Measurements from ENCODE around the gene EML6.

Gene EML6

GRCh38 chr2:54758951-54759350 is 35.5 kb downstream of the EML6 start:
- FAIRE-seq: no peak

- FAIRE-seq: no peak
These were observed 36.8 kb downstream of the EML6 start for GRCh38 chr2:54760310-54760709.

GRCh38 chr2:54763636-54764291 is 40.3 kb downstream of the EML6 start:
- FAIRE-seq: no peak

GRCh38 chr2:54767921-54768320 is 44.5 kb downstream of the EML6 start:
- FAIRE-seq: no peak

- FAIRE-seq: no peak
These were observed 45.4 kb downstream of the EML6 start for GRCh38 chr2:54768772-54769428.

GRCh38 chr2:54770211-54770610 is 46.7 kb downstream of the EML6 start:
- no peak for FAIRE-seq

- no peak for FAIRE-seq
These were observed 47.2 kb downstream of the EML6 start for GRCh38 chr2:54770676-54771075.

DNA sequence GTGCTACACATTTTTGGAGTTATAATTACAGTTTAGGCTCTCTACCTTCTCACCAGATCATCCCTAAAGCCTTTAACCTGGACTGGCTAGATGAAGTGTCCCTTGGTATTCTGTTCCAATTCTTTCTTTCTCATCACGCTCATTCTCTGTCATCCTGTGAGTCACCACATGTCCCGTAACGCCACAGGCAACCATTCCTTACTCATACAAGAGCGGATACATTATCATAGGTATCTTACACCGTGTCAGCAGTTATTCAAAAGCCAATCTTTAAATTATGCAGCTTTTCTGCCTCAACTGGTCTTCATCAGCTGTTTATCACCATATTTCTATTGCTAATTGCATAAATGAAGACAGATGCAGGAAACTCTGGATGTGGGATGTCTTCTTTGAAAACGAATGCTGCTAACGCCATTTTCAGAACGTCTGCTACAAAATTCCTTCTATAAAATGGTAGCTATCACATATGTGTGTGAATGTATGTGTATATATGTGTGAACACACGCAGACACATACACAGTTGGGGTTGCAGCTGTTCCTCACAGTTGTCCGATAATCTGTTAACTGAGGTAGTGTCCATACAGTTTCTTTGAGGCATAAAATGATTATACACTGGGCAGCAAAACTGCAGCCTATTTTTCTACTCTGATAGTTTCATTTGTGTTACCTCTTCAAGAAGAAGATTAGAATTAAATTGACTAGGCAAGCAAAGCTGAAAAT is 47.9 kb downstream of the EML6 start:
- no peak for FAIRE-seq

- no peak for FAIRE-seq
These were observed 48.6 kb downstream of the EML6 start for GRCh38 chr2:54772110-54772509.

GRCh38 chr2:54772531-54772930 is 49.1 kb downstream of the EML6 start:
- no peak for FAIRE-seq

- FAIRE-seq: no peak
These were observed 49.8 kb downstream of the EML6 start for GRCh38 chr2:54773233-54773632.

- FAIRE-seq: no peak
These were observed 50.4 kb downstream of the EML6 start for GRCh38 chr2:54773838-54774237.

- no peak for FAIRE-seq
These were observed 52.2 kb downstream of the EML6 start for GRCh38 chr2:54775710-54776109.

GRCh38 chr2:54776494-54776893 is 53.0 kb downstream of the EML6 start:
- no peak for FAIRE-seq

DNA sequence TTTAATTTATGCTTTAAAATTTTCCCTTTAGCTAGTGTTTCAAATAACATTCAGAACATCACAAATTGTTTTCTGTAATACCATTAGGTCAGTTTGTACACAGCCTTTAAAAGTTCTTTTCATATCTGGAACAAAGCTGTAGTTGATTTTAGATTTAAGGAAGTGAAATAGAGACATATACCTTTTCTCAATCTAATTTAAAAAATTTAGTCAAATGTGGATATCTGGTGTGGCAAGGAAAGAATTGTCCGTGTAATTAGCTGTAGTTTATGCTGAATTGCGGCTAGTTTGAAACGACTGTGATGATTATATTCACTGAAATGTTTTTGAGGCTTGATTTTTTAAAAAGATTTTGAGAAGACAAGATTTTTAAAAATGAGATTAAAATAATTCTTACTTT is 59.9 kb downstream of the EML6 start:
- FAIRE-seq: no peak

DNA sequence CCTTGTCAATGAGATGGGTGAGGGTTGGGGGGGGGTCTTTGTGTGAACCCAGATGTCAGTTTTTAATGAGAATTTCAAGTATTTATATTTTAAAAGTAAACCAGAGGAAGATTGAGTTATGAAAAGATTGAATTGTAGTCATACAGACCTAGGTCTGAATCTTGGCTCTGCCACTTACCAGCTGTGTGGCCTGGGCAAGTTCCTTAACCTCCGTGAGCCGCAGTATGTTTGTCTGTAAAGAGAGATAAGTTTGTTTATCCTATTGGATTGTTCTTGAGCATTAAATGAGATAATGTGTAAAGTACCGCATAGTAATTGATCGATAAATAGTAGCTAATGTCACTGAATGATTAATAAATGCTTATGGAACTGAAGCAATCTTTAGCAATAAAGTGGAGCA is 63.8 kb downstream of the EML6 start:
- FAIRE-seq: no peak

DNA sequence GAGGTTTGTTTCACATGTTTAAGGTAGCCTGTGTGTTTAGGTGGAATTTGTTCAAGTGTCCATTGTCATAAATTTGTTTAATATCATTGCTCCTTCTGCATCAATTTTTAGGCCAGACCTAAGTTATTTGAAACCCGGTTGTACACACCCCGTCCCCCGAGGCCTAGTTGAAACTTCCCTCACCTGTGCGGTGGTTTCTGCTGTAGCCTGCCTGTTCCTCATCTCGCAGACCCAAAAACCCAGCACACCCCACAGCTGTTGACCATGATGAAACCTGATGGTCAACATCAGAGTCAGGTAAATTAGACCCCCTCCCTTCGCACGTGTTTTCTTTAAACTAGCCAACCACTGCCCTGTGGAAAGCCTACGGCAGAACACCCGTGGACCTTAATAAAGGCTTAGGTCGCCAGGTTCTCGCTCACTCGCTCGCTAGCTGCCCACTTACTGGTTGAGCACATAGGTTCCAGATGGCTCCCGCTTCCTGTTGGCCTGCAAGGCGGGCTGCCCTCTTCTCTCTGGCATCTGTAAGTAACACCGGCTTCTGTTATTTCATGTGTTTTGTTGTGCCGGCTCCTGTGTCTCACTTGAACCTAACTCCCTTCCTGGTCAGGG is 64.4 kb downstream of the EML6 start:
- no peak for FAIRE-seq

DNA sequence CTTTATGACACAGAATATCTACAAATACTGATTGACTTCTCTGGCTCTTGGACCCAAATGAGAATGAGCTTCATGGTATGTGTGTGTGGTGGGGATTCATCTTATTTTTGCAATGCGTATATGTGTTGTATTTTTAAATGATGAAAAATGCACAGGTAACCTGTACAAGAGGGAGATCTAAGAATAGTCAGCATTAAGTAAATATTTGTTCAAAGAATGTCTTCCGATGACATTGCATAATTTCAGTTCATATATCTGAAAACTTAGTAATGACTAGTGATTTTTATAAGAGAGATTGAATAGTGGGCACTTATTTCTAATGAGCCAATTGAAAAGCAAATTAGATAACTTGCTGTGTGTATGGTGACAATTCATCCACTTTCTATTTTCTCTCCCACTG is 66.4 kb downstream of the EML6 start:
- FAIRE-seq: no peak

GRCh38 chr2:54791831-54792230 is 68.4 kb downstream of the EML6 start:
- no peak for FAIRE-seq

DNA sequence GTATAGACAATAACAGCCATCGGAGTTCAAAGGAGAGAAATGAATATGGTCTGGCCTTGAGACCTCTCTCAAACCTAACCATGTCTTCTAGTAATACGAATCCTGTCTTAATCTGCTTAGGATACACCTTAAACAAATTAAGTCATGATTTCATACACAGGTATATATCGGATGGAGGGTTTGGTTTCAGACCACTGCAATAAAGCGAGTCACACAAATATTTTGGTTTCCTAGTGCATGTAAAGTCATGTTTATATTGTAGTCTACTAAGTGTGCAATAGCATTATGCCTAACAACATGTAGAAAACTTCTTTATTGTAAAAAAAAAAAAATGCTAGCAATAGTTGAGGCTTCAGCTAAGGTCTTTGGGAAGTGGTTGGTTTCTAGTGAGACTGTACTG is 73.8 kb downstream of the EML6 start:
- FAIRE-seq: no peak

DNA sequence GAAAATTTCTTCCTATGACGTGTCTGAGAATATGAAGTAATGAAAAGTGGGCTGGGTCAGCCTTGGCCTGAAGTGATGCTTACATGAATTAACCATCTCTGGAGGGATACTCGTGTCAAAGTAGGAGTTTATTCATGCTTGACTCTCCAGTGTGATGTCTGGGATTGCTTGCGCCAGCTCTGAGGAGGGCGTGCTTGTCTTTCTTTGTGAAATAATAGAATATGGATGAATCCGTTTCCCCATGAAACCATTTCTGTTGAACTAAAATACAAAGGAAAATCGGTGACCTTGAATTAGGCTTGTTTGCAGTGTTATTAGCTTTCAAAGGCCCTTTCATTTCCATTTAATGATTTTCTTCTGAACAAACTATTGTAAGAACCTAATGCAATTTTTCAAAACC is 77.9 kb downstream of the EML6 start:
- FAIRE-seq: no peak

DNA sequence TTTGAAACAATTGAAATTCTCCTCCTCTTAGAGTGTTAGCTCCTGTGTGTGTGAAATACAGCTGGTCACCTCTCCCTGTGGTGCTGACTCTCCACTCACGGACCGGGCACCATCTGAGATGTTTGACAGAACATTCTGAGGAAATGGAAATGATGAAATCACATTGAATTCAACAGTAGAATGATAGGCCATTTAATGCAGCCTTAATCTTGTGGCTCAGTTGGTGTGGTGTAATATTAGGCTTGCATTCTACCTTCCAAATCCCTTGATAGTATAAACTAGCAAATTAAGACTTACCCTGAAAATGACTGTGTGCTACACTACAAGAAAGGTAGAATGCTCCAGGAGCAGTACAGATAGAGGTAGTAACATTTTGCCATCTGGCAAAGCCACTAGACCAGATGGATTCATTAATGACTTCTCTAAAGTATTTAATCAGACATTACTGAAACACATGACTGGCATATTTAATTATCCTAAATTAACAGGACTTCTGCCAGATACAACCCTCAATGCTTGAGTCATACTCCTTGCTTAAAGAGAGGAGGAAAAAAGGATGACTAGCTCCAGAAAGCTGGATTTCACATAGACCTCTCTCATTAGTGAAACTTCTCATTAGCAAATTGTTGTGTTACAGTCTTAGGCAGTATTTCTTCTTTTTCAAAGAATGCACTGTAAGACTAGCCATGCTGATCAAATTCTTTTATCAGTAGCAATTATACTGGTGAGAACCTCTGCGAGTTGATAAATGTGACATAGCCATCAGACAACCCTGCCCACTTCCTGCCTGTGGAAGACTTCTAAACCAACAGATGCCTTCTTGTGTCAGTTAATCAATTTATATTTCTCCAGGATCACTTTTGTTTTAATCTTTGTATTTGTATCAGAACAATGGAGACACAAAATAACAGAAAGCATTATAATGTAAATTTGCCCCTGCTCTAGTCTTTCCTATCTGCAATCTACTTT is 80.6 kb downstream of the EML6 start:
- no peak for FAIRE-seq

DNA sequence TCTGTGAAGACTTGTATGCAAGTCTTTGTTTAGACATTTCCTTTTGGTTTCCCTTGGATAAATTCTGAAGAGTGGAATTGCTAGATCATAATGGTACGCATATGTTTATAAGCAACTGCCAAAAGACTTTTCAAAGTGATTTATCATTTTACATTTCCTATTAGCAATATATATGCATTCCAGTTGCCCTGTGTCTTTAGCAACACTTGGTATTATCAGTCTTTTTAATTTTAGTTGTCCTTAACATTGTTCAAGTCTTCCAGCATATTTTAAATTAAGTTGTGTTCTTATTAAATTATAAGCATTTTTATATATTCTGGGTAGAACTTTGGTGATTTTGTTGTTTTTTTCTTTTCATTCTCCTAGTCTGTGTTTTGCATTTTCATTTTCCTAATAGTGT is 81.8 kb downstream of the EML6 start:
- no peak for FAIRE-seq
